HL-60/S4 treated with retinoic acid at 250 ng/mL for 4 days and 3 days (cell line): ENCODE results near the gene TRIM27.

Experiments used
- in situ Hi-C: fragments of 300-500 bp; cut with MboI; formaldehyde crosslinking; loops from 2 replicates; pipeline ENCODE4 v1.7.0; 2022; ENCODE audit warnings: low sequenced_read_pairs

Gene TRIM27

DNA sequence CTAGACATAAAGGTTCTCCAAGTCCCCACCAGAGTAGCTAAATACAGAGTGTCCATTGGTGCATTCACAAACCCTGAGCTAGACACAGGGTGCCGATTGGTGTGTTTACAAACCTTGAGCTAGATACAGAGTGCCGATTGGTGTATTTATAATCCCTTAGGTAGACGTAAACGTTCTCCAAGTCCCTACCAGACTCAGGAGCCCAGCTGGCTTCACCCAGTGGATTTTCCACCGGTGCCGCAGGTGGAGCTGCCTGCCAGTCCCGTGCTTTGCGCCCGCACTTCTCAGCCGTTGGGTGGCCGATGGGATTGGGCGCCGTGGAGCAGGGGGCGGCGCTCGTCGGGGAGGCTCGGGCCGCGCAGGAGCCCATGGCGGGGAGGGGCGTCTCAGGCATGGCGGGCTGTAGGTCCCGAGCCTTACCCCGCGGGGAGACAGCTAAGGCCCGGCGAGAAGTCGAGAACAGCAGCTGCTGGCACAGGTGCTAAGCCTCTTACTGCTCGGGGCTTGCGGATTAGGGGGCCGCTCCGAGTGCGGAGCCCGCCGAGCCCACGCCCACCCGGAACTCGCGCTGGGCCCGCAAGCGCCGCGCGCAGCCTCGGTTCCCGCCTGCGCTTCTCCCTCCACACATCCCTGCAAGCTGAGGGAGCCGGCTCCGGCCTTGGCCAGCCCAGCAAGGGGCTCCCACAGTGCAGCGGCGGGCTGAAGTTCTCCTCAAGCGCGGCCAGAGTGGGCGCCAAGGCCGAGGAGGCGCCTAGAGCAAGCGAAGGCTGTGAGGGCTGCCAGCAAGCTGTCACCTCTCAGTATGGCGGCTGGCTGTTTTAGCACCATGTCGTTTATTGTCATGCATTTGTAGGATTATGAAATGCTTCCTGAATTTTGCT lies 57.3 kb downstream of the TRIM27 start:
- in situ Hi-C loops = loop anchor here (25.0 kb wide), 1 partner anchor 1729 kb away; a partner anchor contains a TSS

DNA sequence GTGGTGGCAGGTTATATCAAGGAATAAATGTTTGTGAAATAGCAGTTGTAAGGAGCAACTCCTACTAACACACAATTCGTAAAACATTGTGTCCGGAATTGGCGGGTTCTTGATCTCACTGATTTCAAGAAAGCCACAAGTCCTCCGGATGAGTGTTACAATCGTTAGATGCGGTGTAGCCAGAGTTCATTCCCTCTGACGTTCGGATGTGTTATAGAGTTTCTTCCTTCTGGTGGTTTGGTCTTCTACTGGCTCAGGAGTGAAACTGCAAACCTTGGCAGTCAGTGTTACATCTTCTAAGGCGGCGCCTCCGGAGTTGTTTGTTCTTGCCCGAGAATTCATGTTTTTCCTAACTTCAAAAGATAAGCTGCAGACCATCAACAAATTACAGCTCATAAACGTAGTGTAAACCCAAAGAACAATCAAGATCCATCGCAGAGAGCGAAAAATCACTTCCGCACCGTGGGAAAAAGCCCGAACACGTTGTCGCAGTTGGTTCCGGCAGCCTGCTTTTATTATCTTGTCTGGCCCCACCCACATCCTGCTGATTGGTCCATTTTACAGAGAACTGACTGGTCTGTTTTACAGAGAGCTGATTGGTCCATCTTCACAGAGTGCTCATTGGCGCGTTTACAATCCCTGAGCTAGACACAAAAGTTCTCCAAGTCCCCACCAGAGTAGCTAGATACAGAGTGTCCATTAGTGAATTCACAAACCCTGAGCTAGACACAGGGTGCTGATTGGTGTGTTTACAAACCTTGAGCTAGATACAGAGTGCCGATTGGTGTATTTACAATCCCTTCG lies 58.2 kb downstream of the TRIM27 start:
- in situ Hi-C loops = loop anchor here (25.0 kb wide), 1 partner anchor 1728 kb away; a partner anchor contains a TSS

DNA sequence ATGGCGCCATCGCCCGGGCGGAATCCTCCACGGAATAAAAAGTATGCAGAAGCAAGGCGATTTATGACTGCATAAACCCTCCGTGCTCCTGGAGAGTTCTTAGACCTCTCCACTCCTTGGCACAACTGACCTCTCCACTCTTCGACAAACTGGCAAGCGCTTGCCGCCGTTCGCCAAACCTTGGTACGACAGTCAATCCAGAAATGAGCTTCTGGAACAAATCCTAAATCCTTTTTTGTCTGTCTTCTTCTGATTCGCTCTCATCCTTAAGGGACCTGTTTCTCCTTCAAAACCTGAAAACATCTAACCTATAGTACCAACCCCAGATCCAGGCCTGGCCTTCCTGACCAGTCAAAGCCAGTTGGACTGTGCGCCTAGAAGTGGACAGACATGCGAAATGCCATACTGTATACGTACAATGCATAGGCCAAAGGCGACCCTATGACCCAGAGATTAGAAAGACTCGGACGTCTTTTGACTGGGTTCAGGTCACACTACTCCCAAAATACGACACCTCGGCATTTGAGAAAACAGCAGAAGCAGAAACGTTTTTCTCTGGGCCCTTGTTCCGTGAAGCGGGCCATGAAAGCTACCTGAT lies 59.4 kb downstream of the TRIM27 start:
- in situ Hi-C loops = loop anchor here (25.0 kb wide), 1 partner anchor 1727 kb away; a partner anchor contains a TSS

DNA sequence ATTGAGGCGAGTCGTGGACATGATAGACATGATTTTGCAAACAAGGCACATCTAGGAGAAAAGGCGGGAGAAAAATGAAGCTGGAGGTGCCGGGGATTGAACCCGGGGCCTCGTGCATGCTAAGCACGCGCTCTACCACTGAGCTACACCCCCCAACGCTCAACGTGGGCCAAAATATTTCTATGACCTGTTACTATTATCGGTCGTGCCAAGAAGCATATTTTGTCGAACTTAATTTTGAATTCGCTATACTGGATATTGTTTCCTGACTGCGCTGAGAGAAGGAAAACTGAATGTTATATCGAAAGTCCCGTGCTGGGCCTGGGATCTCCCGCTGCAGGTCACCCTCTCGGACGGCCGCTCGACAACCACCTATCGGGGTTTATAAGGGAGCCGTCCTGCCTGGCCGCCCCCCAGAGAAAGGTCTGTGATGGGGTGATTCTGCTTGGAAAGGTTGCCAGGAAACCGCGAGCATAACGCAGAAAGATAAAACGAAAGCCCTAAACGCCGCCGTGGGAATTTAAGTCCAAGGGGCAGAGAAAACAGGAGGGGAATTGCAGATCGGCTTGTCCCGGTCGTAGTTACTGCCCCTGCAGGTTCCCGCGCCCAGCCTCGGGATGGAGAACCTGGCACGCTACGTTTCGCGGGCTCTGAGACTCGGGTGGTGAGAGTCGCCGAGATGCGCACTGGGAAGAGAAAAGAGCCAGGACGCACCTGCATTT lies 60.0 kb downstream of the TRIM27 start:
- in situ Hi-C loops = loop anchor here (25.0 kb wide), 1 partner anchor 1726 kb away; a partner anchor contains a TSS

DNA sequence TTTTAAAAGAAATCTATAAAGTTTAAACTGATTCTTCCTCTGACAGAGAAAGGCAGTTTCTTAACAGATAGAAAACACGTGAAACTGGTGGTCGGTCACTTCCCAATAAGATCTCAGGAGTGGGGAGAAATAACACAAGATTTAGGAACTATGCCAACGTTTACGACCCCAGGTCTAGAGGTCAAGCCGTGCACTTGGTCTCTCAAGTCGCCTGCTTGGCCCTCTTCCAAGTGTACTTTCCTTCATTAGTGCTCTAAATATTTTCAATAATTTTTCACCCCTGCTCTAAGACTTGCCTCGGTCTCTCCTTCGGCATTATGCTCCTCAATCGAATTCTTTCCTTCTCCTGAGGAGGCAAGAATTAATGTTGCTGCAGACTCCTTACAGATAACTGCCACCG lies 61.7 kb downstream of the TRIM27 start:
- in situ Hi-C loops = loop anchor here (25.0 kb wide), 1 partner anchor 1725 kb away; a partner anchor contains a TSS

DNA sequence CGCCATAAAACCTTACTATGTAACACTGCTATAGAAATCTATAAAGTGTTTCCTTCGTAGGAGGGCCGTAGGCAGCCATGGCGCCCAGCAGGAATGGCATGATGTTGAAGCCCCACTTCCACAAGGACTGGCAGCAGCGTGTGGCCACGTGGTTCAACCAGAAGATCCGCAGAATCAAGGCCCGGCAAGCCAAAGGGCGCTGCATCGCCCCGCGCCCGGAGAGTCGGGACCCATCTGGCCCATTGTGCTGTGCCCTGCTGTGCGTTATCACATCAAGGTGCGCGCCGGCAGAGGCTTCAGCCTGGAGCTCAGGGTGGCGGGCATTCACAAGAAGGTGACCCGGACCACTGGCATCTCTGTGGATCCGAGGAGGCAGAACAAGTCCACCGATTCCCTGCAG lies 62.4 kb downstream of the TRIM27 start:
- in situ Hi-C loops = loop anchor here (25.0 kb wide), 1 partner anchor 1724 kb away; a partner anchor contains a TSS

DNA sequence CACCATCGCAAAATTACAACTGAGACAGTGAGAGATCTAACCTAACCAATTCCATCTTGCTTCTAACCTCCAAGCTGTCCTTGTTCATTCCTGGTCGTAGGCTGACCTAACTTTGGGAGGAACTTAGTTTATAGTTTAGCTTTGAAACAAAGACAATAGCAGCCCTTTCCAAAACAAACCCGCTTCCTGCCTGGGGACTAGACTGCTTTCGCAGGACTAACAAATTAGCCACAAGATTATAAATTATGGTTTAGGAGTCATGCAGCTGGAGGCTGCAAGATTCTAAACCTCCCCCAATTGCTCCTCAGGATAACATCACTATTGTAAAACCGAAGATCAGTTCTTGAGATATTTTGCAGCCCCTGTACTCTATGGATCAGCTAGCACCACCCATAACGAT lies 63.2 kb downstream of the TRIM27 start:
- in situ Hi-C loops = loop anchor here (25.0 kb wide), 1 partner anchor 1723 kb away; a partner anchor contains a TSS

DNA sequence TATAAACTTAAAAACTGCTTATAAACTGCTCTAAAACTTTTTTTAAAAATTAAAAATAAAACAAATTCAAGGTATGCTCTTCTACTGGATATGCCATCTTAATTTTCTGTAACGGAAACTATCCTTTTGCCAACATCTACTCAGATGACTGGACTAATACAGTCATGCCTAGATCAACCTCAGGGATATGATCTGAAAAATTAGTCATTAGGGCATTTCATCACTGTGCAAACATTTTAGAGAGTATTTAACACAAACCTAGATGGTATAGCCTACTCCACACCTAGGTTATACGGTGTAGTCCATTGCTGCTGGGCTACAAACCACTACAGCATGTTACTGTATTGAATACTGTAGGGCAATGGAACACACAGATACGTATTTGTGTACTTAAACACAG lies 64.8 kb downstream of the TRIM27 start:
- in situ Hi-C loops = loop anchor here (25.0 kb wide), 1 partner anchor 1722 kb away; a partner anchor contains a TSS

DNA sequence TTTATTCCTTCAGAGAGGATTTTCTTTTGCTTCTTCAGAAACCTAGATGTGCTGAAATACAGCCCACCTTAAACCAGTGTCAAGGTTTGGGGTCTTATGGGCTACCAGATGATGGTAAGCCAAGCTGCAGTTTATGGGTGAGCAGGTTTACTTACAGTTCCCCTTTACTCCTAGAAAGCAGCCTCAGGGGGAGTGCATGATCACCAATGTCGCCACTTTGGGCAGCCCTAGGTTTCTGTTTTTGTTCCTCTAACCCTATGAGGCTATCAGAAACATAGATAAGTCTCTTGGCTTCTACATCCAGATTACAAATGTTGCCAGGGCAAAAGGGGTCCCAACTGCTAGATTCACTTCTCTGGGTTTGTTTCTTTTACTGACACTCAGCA lies 67.2 kb downstream of the TRIM27 start:
- in situ Hi-C loops = loop anchor here (25.0 kb wide), 1 partner anchor 1719 kb away; a partner anchor contains a TSS

DNA sequence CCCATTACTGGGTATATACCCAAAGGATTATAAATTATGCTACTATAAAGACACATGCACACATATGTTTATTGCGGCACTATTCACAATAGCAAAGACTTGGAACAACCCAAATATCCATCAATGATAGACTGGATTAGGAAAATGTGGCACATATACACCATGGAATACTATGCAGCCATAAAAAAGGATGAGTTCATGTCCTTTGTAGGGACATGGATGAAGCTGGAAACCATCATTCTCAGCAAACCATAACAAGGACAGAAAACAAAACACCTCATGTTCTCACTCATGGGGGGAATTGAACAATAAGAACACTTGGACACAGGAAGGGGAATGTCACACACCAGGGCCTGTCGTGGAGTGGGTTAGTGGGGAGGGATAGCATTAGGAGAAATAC lies 69.4 kb downstream of the TRIM27 start:
- in situ Hi-C loops = loop anchor here (25.0 kb wide), 1 partner anchor 1717 kb away; a partner anchor contains a TSS
